Activated CD8-positive, alpha-beta T cell treated with anti-CD3 and anti-CD28 coated beads for 36 hours (primary cell): Measurements from ENCODE around the gene NKPD1. TPM values are rescaled to one million over a fixed set of nuclear protein-coding genes. Genes with fewer than 3 reads are reported as not detected.

ENCODE experiments used
- ATAC-seq: fragments of 200-7000 bp; cut with Tn5 transposase; one replicate; pipeline ENCODE4 v1.10.0; 2021; ENCODE audit warnings: mild to moderate bottlenecking, moderate library complexity
- CTCF ChIA-PET: fragments of 350-600 bp; sonication (Branson Sonifier 250); formaldehyde crosslinking; loops from one replicate; lab custom pipeline; 2021; ENCODE audit warnings: antibody characterized with exemption; lab: Charles Lee
- POLR2A ChIA-PET: fragments of 350-600 bp; sonication (Branson Sonifier 250); formaldehyde crosslinking; loops from one replicate; lab custom pipeline; 2021; ENCODE audit warnings: antibody characterized with exemption; lab: Charles Lee
- DNase-seq: peaks from one replicate; pipeline ENCODE4 v3.0.0-alpha.2; 2020
- H3K27ac Mint-ChIP-seq: one replicate; pipeline ENCODE4 v1.8.0; 2021; ENCODE audit warnings: mild to moderate bottlenecking, mixed read lengths
- H3K27me3 Mint-ChIP-seq: one replicate; pipeline ENCODE4 v1.8.0; 2021; ENCODE audit warnings: mixed read lengths
- H3K36me3 Mint-ChIP-seq: one replicate; pipeline ENCODE4 v1.8.0; 2021; ENCODE audit warnings: low read depth, mixed read lengths
- H3K4me1 Mint-ChIP-seq: one replicate; pipeline ENCODE4 v1.8.0; 2021; ENCODE audit warnings: low read depth, mixed read lengths
- H3K4me3 Mint-ChIP-seq: one replicate; pipeline ENCODE4 v1.8.0; 2021; ENCODE audit warnings: mild to moderate bottlenecking, moderate library complexity, mixed read lengths
- H3K9me3 Mint-ChIP-seq: one replicate; pipeline ENCODE4 v1.8.0; 2021; ENCODE audit warnings: mixed read lengths
- intact Hi-C: fragments of 100-400 bp; cut with micrococcal nuclease; formaldehyde crosslinking; loops from one replicate; pipeline ENCODE4 v1.10.0; 2022
- total RNA-seq, 2 experiments: library from RNA; stranded (reverse); gene quantifications; one replicate each; pipeline ENCODE4 v1.2.3, GENCODE V29; 2021
- TF ChIP-seq, protein P1 (sequence below): fragments of 200-600 bp; IDR thresholded peaks from one replicate; pipeline ENCODE4 v1.8.0; 2022; ENCODE audit warnings: antibody characterized with exemption, mild to moderate bottlenecking

The NKPD1 gene
- total RNA-seq, 2 experiments from 2014 or later: 0.07 to 0.16 TPM

DNA sequence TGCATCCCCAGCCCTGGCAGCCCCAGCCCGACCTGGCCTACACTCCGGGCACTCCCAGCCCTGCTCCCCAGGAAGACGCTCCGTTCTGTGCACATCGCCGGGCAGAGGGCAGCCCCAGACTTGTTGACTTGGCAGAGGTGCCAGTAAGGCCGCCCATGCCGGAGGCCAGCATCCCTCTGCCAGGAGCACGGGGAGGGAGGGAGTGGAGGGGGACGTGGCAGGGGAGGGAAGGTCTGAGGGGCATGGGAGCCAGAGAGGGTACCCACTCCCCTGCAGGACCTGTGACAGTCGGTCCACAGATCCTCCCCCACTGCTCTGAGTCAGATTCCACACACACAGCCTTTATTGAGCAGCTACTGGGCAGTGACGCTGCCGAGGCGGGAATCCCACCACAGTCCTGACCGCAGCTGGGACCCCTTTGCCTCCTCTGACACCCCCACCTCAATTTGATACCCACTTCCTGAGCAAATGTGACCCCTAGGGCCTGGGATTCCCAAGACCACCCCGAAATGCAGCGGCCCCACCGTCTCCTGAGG is 1.9 kb upstream of the NKPD1 start:
- H3K4me1 Mint-ChIP-seq: peaks cover 14% of the 10 kb centered on the region
- POLR2A ChIA-PET: no interaction called here

DNA sequence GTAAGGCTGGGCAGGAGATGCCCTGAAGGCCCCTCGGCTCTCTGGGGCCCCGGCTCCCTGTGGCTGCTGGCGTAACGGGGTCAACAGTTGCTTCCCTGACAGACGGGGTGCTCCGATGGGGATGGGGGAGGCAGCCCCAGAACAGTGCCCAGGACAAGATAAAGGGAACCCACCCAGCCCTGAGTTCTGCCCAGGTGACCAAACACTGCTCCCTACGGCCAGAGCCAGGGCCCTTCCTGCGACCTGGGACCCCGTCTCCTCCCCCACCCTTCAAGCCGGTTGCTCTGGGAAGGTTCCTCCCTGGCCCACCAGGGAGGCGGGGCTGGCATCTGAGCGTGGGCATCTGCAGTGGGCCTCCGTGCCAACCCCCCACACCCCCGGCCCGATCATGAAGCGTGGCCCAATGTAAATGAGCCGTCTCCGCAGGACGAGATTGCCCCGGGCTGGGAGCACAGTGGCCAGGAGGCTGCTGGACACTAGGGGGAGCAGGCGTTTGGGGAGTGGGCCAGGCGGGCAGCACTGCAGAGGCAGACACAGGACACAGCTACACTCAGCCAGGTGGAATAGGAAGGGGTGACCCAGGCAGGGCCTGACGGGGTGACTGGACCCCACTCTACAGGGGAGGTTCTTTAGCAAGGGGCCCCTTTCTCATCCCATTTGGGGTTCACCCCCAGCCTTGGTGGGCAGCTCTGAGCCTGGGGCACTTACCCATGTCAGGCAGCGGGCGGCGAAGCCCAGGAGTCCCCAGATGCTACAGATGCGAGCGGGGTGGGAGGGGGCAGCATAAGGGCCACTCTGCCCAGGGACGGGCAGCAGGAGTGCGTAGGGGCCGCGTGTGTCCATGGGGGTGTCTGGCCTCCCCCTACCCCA is 1.2 kb upstream of the NKPD1 start:
- TF ChIP-seq, protein P1, sequence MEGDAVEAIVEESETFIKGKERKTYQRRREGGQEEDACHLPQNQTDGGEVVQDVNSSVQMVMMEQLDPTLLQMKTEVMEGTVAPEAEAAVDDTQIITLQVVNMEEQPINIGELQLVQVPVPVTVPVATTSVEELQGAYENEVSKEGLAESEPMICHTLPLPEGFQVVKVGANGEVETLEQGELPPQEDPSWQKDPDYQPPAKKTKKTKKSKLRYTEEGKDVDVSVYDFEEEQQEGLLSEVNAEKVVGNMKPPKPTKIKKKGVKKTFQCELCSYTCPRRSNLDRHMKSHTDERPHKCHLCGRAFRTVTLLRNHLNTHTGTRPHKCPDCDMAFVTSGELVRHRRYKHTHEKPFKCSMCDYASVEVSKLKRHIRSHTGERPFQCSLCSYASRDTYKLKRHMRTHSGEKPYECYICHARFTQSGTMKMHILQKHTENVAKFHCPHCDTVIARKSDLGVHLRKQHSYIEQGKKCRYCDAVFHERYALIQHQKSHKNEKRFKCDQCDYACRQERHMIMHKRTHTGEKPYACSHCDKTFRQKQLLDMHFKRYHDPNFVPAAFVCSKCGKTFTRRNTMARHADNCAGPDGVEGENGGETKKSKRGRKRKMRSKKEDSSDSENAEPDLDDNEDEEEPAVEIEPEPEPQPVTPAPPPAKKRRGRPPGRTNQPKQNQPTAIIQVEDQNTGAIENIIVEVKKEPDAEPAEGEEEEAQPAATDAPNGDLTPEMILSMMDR: no peak
- Mint-ChIP-seq H3K27ac (no peak overlapping the region), H3K27me3 (peaks cover 6% of the 10 kb centered on the region), H3K9me3 (no peaks in the 10 kb centered on the region), H3K36me3 (no peaks in the 10 kb centered on the region), H3K4me1 (peaks cover 14% of the 10 kb centered on the region), H3K4me3 (no peak overlapping the region)
- CTCF ChIA-PET: no interaction called here
- intact Hi-C loops: no loop called here
- ATAC-seq (no peak), DNase-seq (no peak)
- POLR2A ChIA-PET: interaction anchor here (0.6 kb wide), 1 partner anchor 438 kb away, joined by 4 read pairs; no protein-coding TSS in a partner anchor

More for the DNA sequence above, 1.9 kb upstream of the NKPD1 start:
- CTCF ChIA-PET: no interaction called here
- TF ChIP-seq, protein P1: no peak
- H3K4me3 Mint-ChIP-seq: no peak overlapping the region
- ATAC-seq: no peak
- H3K36me3 Mint-ChIP-seq: no peaks in the 10 kb centered on the region
- peaks cover 5% of the 10 kb centered on the region for H3K27me3 Mint-ChIP-seq
- intact Hi-C loops: no loop called here
- no peak overlapping the region for H3K27ac Mint-ChIP-seq
- DNase-seq: no peak
- no peaks in the 10 kb centered on the region for H3K9me3 Mint-ChIP-seq

DNA sequence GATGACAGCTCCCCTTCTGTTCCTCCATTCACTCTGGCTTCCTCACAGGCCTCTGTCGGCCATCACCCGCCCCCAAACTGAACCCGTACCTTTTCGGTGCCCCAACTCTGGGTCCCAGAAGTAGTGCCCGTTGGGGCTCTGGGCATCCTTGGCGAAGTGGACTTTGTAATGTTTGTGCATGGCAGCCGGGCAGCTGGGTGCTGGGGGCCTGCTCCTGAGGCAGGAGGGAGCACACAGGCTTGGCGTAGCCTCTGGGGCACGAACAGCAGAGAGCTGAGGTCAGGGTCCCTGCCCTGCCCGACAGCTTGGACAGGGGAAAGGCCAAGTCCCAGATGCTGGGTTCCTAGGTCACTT is 834 bp downstream of the NKPD1 start:
- H3K4me3 Mint-ChIP-seq: no peak overlapping the region
- H3K36me3 Mint-ChIP-seq: no peaks in the 10 kb centered on the region
- ChIA-PET CTCF (no interaction called here), POLR2A (interaction anchor here (0.8 to 1.1 kb wide), 2 partner anchors 18 to 68 kb away, joined by 3 read pairs; partner anchors contain the start of genes BLOC1S3 and TRAPPC6A)
- DNase-seq: no peak
- no peak for ATAC-seq
- no peak overlapping the region for H3K27ac Mint-ChIP-seq
- no peaks in the 10 kb centered on the region for H3K9me3 Mint-ChIP-seq
- peaks cover 10% of the 10 kb centered on the region for H3K27me3 Mint-ChIP-seq
- H3K4me1 Mint-ChIP-seq: peaks cover 14% of the 10 kb centered on the region
- intact Hi-C loops: no loop called here
- TF ChIP-seq, protein P1: no peak

DNA sequence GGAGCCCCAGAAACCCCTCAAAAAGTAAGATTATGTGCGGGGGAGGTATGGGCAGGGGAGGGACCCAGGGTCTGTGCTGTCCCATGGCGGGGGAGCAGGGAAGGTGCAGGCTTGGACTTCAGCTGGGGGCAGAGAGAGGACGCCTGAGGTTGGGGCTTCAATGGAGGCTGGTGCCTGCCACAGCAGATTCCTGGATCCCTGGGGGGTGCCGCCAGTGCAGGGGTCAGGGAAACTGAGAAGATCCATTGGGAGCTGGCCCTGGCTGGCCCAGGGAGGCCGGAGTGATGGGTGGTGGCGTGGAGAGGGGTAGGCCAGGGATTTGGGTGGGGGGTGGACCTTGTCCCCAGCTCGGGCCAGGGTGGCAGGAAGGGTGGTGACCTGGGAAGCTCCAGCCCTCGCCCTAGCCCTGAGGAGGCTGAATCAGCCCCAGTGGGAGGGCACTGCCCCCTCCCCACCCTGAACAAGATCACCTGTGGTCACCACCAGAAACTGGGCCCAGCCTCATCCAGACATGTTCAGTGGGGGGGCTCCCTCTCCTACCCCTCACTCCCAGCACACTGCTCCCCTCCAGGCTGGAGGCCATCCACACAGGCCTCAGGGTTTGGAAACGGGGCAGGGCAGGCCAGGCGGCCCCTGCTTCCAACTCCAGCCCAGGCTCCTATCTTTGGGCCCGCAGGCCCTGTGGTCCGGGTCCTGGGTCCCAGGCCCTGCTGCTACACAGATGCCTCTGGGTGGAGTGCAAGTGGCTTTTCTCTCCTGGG is 1.4 kb downstream of the NKPD1 start:
- Mint-ChIP-seq H3K27me3 (peaks cover 11% of the 10 kb centered on the region), H3K4me1 (peaks cover 11% of the 10 kb centered on the region), H3K27ac (no peak overlapping the region), H3K9me3 (no peaks in the 10 kb centered on the region), H3K36me3 (no peaks in the 10 kb centered on the region), H3K4me3 (no peak overlapping the region)
- TF ChIP-seq, protein P1: no peak
- DNase-seq: no peak
- ChIA-PET CTCF (no interaction called here), POLR2A (interaction anchor here (0.8 to 1.7 kb wide), 3 partner anchors 18 to 41 kb away, joined by 3 to 5 read pairs (median 3); partner anchors contain the start of genes BLOC1S3 and TRAPPC6A)
- intact Hi-C loops: no loop called here
- ATAC-seq: no peak
